ENCODE data around the gene NOM1. TPM values are rescaled to one million over a fixed set of nuclear protein-coding genes. Genes with fewer than 3 reads are reported as not detected.
"Not testable (repeated sequence)": the region's sequence is repeated elsewhere in the genome, so short reads cannot be mapped to it uniquely, and the experiment has no call there.

NOM1 gene
- 21.2 TPM for polyA plus RNA-seq
- long read RNA-seq, donor 1: 0 reads
- long read RNA-seq, donor 2, partial matches to known transcripts: 0 of 1 reads
- long read RNA-seq, donor 2, other reads (novel, unspliced or antisense): 0 of 1 reads
- long read RNA-seq, donor 3, full-length matches to known transcripts: 4 of 4 reads
- long read RNA-seq, donor 3, partial matches to known transcripts: 0 of 4 reads
- long read RNA-seq, donor 3, other reads (novel, unspliced or antisense): 0 of 4 reads
- long read RNA-seq, donor 4: 0 reads
- long read RNA-seq, donor 5, full-length matches to known transcripts: 1 of 1 reads
- long read RNA-seq, donor 5, partial matches to known transcripts: 0 of 1 reads
- long read RNA-seq, donor 5, other reads (novel, unspliced or antisense): 0 of 1 reads
- long read RNA-seq, donor 6, partial matches to known transcripts: 7 of 7 reads
- long read RNA-seq, donor 6, other reads (novel, unspliced or antisense): 0 of 7 reads
- long read RNA-seq, donor 7: 0 reads
- long read RNA-seq, donor 8, partial matches to known transcripts: 9 of 9 reads
- long read RNA-seq, donor 8, other reads (novel, unspliced or antisense): 0 of 9 reads
- long read RNA-seq, donor 9, full-length matches to known transcripts: 2 of 2 reads
- long read RNA-seq, donor 9, partial matches to known transcripts: 0 of 2 reads
- long read RNA-seq, donor 9, other reads (novel, unspliced or antisense): 0 of 2 reads
- long read RNA-seq, donor 10, full-length matches to known transcripts: 1 of 1 reads
- long read RNA-seq, donor 10, partial matches to known transcripts: 0 of 1 reads
- long read RNA-seq, donor 10, other reads (novel, unspliced or antisense): 0 of 1 reads
- long read RNA-seq, donor 11, full-length matches to known transcripts: 2 of 7 reads
- long read RNA-seq, donor 11, partial matches to known transcripts: 5 of 7 reads
- long read RNA-seq, donor 11, other reads (novel, unspliced or antisense): 0 of 7 reads

DNA sequence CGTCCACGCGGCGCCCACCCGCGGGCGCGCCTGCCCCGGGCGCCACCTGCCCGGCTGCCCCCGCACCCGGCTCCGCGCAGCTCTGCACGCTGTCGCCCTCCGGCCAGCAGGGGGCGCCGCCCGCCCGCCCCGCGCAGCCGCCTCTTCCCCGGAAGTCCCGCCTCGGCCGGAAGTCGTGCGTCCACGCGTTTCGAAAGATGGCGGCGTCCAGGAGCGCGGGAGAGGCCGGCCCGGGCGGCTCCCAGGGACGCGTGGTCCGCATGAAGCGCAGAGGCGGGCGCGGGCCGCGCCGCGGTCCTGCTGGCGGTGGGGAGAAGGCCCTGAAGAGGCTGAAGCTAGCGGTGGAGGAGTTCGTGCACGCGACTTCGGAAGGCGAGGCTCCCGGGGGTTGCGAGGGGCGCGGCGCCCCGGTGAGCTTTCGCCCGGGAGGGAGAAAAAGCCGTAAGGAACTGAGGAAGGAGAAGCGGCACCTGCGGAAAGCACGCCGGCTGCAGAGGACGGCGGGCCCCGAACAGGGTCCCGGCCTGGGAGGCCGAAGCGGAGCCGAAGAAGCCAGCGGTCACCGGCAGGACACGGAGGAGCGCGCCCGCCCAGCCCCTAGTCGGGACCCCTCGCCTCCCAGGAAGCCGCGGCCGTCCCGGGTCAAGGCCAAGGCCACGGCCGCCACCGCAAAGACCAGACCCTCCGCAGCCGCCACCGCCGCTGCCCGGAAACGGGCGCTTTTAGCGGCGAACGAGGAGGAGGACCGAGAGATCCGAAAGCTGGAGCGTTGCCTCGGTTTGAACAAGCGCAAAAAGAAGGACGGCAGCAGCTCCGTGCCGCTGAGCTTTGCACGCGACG lies at the start of gene NOM1:
NOM1 (plus strand) TSS at position 172 of the 840 bp plus-strand sequence; CDS start at position 198, 26 bp downstream.
- Histone ChIP-seq H3K27me3 (ENCODE audit: control insufficient read depth, insufficient read depth, low read length) (peaks cover 8% of the 10 kb centered on the region), H3K9me3 (ENCODE audit: control insufficient read depth, low read depth, low read length) (no peaks in the 10 kb centered on the region), H3K4me1 (ENCODE audit: control insufficient read depth, insufficient read depth, low read length) (no peaks in the 10 kb centered on the region), H3K36me3 (ENCODE audit: control insufficient read depth, insufficient read depth, low read length) (peaks cover 24% of the 10 kb centered on the region), H3K4me3 (ENCODE audit: low read length) (peak within 1 kb of the TSS; percentile 81), H3K27ac (ENCODE audit: low read length) (no peak within 1 kb of the TSS)
- DNase-seq: peak; percentile 80 to 85
- no CpG with 5 or more reads among the region's 115 CpGs for WGBS (ENCODE audit: insufficient coverage, low lambda C conversion rate)

- not testable (repeated sequence) for H3K27ac ChIP-seq (ENCODE audit: low read length); H3K4me1 ChIP-seq (ENCODE audit: control insufficient read depth, insufficient read depth, low read length); DNase-seq; H3K36me3 ChIP-seq (ENCODE audit: control insufficient read depth, insufficient read depth, low read length); H3K9me3 ChIP-seq (ENCODE audit: control insufficient read depth, low read depth, low read length); H3K27me3 ChIP-seq (ENCODE audit: control insufficient read depth, insufficient read depth, low read length); H3K4me3 ChIP-seq (ENCODE audit: low read length)
- WGBS (ENCODE audit: insufficient coverage, low lambda C conversion rate): 100% methylated on average over 1 of the region's 9 CpGs
These were observed 49.4 kb upstream of the NOM1 start for GRCh38 chr7:156900093-156900492.

DNA sequence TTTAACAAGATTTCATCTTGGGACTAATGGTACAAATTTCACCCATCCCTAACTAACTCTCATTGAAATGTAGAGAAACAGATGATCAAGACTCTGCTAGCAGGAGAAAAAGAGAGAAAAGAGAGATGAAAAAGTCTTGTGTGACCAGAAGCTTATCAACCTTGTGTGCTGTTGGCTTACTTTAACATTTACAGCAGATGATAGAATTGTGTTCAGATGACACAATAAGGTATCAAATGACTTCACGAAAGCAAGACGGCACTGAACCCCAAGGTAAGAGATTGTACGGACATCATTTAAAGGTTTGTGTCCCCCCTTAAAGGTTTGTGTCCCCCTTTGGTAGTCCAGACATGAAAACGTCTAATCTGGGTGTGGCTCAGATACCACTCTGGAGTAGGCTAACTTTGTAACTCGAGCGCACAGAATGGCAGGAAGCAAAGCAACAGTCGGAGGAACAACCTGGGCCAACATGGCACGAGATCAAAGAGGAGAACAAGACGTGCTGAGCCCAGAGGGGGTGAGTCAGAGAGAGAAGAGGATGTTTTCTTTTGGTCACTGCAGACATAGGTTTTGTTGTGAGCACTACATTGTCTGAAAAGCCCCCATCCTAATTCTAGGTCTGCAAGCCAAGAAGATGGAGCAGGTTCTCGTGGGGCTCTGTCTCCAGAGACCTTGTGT lies 46.1 kb upstream of the NOM1 start:
- Histone ChIP-seq H3K4me1 (ENCODE audit: control insufficient read depth, insufficient read depth, low read length) (no peaks in the 10 kb centered on the region), H3K36me3 (ENCODE audit: control insufficient read depth, insufficient read depth, low read length) (no peaks in the 10 kb centered on the region), H3K27me3 (ENCODE audit: control insufficient read depth, insufficient read depth, low read length) (no peaks in the 10 kb centered on the region), H3K9me3 (ENCODE audit: control insufficient read depth, low read depth, low read length) (no peaks in the 10 kb centered on the region), H3K27ac (ENCODE audit: low read length) (no peak overlapping the region), H3K4me3 (ENCODE audit: low read length) (no peak overlapping the region)
- WGBS (ENCODE audit: insufficient coverage, low lambda C conversion rate): 54% methylated on average over 2 of the region's 10 CpGs
- DNase-seq: no peak

DNA sequence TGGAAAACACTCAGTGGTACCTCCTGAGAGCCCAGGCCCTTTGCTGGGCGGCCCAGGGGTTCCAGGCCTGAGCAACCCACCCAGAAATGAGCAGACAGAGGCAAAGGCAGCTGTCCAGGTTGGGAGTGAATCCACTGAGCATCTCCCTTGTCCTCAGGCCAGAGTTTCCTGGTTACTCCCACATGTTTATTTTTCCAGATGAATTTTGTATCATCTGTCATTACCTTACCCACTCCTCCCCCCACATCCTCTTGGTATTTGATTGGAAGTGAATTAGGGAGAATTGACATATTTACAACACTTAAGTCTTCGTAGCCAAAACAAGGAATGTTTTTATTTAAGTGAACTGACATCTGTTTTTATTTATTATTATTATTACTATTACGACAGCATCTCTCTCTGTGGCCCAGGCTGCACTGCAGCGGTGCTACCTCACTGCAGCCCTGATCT lies 43.3 kb upstream of the NOM1 start:
- no peaks in the 10 kb centered on the region for H3K9me3 ChIP-seq (ENCODE audit: control insufficient read depth, low read depth, low read length)
- H3K27me3 ChIP-seq (ENCODE audit: control insufficient read depth, insufficient read depth, low read length): no peaks in the 10 kb centered on the region
- H3K27ac ChIP-seq (ENCODE audit: low read length): no peak overlapping the region
- H3K36me3 ChIP-seq (ENCODE audit: control insufficient read depth, insufficient read depth, low read length): no peaks in the 10 kb centered on the region
- no peaks in the 10 kb centered on the region for H3K4me1 ChIP-seq (ENCODE audit: control insufficient read depth, insufficient read depth, low read length)
- H3K4me3 ChIP-seq (ENCODE audit: low read length): no peak overlapping the region
- DNase-seq: no peak
- WGBS (ENCODE audit: insufficient coverage, low lambda C conversion rate): 40% methylated on average over 1 of the region's 4 CpGs

DNA sequence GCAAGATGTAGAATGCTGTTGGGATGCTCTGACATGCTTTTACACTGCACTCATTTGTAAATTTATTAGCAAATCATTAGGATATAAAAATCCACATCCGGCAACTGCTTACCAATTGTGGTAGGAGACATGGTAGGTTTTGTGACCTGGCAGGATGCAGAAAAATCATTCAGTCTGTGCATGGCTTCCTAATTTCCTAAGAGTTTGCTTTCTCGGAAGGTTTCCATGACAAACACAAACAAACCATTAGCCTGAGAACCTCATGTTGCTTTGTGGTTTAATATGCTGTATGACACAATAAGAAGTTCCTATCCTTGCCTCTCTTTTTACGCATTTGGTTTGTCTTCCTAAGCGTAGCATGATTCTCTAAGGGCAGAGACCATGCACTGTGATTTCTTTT lies 41.9 kb upstream of the NOM1 start:
- Histone ChIP-seq H3K27me3 (ENCODE audit: control insufficient read depth, insufficient read depth, low read length) (no peaks in the 10 kb centered on the region), H3K4me3 (ENCODE audit: low read length) (no peak overlapping the region), H3K4me1 (ENCODE audit: control insufficient read depth, insufficient read depth, low read length) (no peaks in the 10 kb centered on the region), H3K36me3 (ENCODE audit: control insufficient read depth, insufficient read depth, low read length) (no peaks in the 10 kb centered on the region), H3K9me3 (ENCODE audit: control insufficient read depth, low read depth, low read length) (no peaks in the 10 kb centered on the region), H3K27ac (ENCODE audit: low read length) (no peak overlapping the region)
- DNase-seq: no peak
- 100% methylated on average over 2 of the region's 4 CpGs for WGBS (ENCODE audit: insufficient coverage, low lambda C conversion rate)

DNA sequence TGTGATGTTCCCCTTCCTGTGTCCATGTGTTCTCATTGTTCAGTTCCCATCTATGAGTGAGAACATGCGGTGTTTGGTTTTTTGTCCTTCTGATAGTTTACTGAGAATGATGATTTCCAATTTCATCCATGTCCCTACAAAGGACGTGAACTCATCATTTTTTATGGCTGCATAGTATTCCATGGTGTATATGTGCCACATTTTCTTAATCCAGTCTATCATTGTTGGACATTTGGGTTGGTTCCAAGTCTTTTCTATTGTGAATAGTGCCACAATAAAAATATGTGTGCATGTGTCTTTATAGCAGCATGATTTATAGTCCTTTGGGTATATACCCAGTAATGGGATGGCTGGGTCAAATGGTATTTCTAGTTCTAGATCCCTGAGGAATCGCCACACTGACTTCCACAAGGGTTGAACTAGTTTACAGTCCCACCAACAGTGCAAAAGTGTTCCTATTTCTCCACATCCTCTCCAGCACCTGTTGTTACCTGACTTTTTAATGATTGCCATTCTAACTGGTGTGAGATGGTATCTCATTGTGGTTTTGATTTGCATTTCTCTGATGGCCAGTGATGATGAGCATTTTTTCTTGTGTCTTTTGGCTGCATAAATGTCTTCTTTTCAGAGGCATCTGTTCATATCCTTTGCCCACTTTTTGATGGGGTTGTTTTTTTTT lies 39.8 kb upstream of the NOM1 start:
- H3K27me3 ChIP-seq (ENCODE audit: control insufficient read depth, insufficient read depth, low read length); H3K27ac ChIP-seq (ENCODE audit: low read length); DNase-seq; H3K4me1 ChIP-seq (ENCODE audit: control insufficient read depth, insufficient read depth, low read length); H3K9me3 ChIP-seq (ENCODE audit: control insufficient read depth, low read depth, low read length); H3K4me3 ChIP-seq (ENCODE audit: low read length); H3K36me3 ChIP-seq (ENCODE audit: control insufficient read depth, insufficient read depth, low read length): not testable (repeated sequence)
- no CpG with 5 or more reads among the region's 3 CpGs for WGBS (ENCODE audit: insufficient coverage, low lambda C conversion rate)

DNA sequence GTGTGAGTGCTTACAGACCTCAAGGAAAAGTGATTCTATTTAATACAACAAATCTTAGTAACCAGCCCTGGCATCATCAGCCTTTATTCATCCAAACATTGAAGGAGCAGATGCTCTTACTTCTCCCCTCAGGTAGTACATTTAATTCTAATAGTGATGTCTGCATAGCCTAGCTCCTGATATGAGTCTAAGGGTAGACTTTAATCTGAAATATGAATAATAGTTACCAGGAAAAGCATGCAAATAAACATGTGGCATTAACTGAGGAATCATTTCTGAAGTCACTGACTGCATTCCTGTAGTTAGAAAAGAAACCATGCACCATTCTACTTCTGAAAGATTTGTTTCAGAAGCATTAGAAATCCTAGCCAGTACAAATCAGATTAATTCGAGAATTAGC lies 30.9 kb upstream of the NOM1 start:
- no peak for DNase-seq
- H3K27me3 ChIP-seq (ENCODE audit: control insufficient read depth, insufficient read depth, low read length): peaks cover 6% of the 10 kb centered on the region
- no peak overlapping the region for H3K27ac ChIP-seq (ENCODE audit: low read length)
- H3K9me3 ChIP-seq (ENCODE audit: control insufficient read depth, low read depth, low read length): no peaks in the 10 kb centered on the region
- no peak overlapping the region for H3K4me3 ChIP-seq (ENCODE audit: low read length)
- no peaks in the 10 kb centered on the region for H3K4me1 ChIP-seq (ENCODE audit: control insufficient read depth, insufficient read depth, low read length)
- 86% methylated on average over 1 of the region's 1 CpG for WGBS (ENCODE audit: insufficient coverage, low lambda C conversion rate)
- no peaks in the 10 kb centered on the region for H3K36me3 ChIP-seq (ENCODE audit: control insufficient read depth, insufficient read depth, low read length)

DNA sequence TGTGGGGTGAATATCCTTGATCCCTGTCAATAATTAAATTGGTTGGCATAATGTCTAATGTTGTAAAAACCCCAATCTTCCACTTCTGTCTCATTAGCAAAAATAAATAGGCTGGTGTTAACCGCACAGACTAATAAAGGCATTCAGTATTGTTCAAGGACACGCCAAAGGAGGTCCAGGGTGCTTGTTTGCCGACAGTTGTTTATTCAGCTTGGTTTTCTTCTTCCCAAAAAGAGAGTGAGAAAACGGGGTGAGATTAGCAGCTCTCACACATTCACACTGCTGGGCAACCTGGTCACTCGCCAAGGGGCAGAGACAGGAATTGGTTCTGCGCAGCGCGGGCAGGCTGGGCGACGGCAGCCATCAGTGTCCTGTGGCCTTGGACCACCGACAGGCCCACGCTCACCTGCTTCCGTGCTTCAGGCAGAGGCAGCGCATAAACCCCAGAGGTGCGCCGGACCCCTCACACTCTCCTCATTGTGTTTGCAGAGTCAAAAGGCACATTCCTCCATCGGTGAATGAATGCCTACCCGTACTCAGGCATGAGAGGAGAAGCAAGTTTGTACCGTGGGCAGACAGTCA lies 30.3 kb upstream of the NOM1 start:
- DNase-seq: no peak

DNA sequence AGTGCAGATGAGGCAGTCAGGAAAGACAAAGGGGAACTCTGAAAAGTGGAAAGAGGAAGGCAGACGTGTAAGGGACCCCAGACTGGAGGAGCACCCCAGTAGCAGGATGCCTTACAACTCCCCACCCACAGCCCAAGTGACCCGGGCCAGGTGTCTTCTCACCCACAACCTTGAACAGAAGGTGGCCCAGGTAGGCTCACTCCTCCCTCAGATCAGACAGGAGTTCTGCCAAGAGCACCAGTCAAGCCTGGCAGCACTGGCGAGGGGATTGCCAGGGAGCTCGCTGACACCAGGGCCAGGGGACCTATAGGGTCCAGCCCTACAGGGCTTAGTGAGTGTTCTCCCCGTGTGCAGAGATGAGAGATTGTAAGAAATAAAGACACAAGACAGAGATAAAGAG lies 29.4 kb upstream of the NOM1 start:
- no peaks in the 10 kb centered on the region for H3K9me3 ChIP-seq (ENCODE audit: control insufficient read depth, low read depth, low read length)
- no peak overlapping the region for H3K27ac ChIP-seq (ENCODE audit: low read length)
- H3K4me1 ChIP-seq (ENCODE audit: control insufficient read depth, insufficient read depth, low read length): no peaks in the 10 kb centered on the region
- H3K27me3 ChIP-seq (ENCODE audit: control insufficient read depth, insufficient read depth, low read length): peaks cover 6% of the 10 kb centered on the region
- H3K4me3 ChIP-seq (ENCODE audit: low read length): no peak overlapping the region
- no peaks in the 10 kb centered on the region for H3K36me3 ChIP-seq (ENCODE audit: control insufficient read depth, insufficient read depth, low read length)
- DNase-seq: no peak
- WGBS (ENCODE audit: insufficient coverage, low lambda C conversion rate): 50% methylated on average over 1 of the region's 5 CpGs

More for the DNA sequence above, 30.3 kb upstream of the NOM1 start:
- Histone ChIP-seq H3K27ac (ENCODE audit: low read length) (no peak overlapping the region), H3K4me1 (ENCODE audit: control insufficient read depth, insufficient read depth, low read length) (no peaks in the 10 kb centered on the region), H3K27me3 (ENCODE audit: control insufficient read depth, insufficient read depth, low read length) (peaks cover 6% of the 10 kb centered on the region), H3K4me3 (ENCODE audit: low read length) (no peak overlapping the region), H3K36me3 (ENCODE audit: control insufficient read depth, insufficient read depth, low read length) (no peaks in the 10 kb centered on the region), H3K9me3 (ENCODE audit: control insufficient read depth, low read depth, low read length) (no peaks in the 10 kb centered on the region)
- no CpG with 5 or more reads among the region's 19 CpGs for WGBS (ENCODE audit: insufficient coverage, low lambda C conversion rate)

Data from large intestine (tissue), 12 donors.